Epidermal melanocyte (primary cell): ENCODE data around the gene KDM6B.
"Not testable (repeated sequence)": the region's sequence is repeated elsewhere in the genome, so short reads cannot be mapped to it uniquely, and the experiment has no call there.

Experiments used
- DNase-seq: peaks from one replicate; pipeline ENCODE4 v3.0.0; 2011; ENCODE audit warnings: low spot score; ENCODE audit not compliant: insufficient read length

KDM6B gene

DNA sequence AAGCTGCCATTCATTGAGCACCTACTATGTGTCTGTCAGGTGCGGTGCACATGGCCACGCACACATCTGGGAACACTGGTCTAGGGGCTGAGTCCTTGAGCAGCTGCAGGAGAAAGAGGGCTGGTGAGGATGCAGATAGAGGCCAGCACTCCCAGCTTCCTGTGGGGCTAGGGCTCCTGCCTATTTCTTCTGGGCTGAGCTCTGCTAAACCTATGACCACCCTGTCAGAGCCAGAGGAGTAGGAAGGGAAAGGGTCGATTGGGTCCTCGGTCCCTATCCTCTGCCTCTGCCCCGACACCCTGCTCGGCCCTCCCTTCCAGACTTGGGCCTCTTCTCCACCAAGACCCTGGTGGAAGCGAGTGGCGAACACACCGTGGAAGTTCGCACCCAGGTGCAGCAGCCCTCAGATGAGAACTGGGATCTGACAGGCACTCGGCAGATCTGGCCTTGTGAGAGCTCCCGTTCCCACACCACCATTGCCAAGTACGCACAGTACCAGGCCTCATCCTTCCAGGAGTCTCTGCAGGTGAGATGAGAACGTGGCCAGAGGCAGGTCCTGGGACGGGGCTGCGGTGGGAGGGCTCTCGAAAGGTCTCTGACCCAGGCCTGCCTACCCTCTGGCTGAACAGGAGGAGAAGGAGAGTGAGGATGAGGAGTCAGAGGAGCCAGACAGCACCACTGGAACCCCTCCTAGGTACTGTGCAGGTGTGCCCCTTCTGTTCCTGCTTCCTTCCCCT, 16.9 kb downstream of the KDM6B start:
- DNase-seq, result no peak

DNA sequence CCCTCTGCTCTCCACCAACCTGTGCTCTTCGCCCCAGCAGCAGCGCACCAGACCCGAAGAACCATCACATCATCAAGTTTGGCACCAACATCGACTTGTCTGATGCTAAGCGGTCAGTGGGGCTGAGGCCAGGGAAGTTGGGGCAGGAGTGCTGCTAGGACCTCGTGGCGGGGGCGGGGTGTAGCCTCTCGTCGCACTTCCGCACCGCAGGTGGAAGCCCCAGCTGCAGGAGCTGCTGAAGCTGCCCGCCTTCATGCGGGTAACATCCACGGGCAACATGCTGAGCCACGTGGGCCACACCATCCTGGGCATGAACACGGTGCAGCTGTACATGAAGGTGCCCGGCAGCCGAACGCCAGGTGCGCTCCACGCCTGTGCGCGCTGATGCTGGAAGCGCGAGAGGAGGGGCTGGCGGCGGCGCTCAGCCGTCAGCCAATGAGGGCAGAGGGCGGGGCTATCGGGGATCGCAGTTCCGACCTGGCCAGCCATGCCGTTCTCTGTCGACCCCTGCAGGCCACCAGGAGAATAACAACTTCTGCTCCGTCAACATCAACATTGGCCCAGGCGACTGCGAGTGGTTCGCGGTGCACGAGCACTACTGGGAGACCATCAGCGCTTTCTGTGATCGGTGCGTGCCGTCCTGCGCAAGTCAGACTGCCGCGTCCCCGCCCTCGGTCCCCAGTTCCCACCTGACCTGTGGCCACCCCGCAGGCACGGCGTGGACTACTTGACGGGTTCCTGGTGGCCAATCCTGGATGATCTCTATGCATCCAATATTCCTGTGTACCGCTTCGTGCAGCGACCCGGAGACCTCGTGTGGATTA, 17.6 kb downstream of the KDM6B start:
- peak; percentile 81 for DNase-seq

DNA sequence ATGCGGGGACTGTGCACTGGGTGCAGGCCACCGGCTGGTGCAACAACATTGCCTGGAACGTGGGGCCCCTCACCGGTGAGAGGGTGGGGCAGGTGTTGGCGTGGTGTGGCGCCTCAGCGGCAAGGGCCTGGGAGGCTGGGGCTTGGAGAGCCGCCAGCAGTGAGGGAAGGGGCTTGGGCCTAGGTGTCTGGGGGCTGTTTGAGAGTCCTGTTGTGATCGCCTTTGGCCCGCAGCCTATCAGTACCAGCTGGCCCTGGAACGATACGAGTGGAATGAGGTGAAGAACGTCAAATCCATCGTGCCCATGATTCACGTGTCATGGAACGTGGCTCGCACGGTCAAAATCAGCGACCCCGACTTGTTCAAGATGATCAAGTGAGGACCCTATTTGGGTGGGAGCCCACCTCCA, 18.2 kb downstream of the KDM6B start:
- no peak for DNase-seq

DNA sequence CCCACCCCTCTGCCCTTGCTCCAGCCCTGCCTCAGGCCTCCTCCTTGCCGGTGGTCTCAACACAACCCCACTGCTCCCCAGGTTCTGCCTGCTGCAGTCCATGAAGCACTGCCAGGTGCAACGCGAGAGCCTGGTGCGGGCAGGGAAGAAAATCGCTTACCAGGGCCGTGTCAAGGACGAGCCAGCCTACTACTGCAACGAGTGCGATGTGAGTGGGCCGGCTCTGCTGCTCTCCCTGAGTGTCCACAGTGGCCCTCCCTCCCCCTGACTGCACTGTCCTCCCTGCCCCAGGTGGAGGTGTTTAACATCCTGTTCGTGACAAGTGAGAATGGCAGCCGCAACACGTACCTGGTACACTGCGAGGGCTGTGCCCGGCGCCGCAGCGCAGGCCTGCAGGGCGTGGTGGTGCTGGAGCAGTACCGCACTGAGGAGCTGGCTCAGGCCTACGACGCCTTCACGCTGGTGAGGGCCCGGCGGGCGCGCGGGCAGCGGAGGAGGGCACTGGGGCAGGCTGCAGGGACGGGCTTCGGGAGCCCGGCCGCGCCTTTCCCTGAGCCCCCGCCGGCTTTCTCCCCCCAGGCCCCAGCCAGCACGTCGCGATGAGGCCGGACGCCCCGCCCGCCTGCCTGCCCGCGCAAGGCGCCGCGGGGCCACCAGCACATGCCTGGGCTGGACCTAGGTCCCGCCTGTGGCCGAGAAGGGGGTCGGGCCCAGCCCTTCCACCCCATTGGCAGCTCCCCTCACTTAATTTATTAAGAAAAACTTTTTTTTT, 19.1 kb downstream of the KDM6B start:
- no peak for DNase-seq

DNA sequence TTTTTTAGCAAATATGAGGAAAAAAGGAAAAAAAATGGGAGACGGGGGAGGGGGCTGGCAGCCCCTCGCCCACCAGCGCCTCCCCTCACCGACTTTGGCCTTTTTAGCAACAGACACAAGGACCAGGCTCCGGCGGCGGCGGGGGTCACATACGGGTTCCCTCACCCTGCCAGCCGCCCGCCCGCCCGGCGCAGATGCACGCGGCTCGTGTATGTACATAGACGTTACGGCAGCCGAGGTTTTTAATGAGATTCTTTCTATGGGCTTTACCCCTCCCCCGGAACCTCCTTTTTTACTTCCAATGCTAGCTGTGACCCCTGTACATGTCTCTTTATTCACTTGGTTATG, 19.6 kb downstream of the KDM6B start:
- no peak for DNase-seq

DNA sequence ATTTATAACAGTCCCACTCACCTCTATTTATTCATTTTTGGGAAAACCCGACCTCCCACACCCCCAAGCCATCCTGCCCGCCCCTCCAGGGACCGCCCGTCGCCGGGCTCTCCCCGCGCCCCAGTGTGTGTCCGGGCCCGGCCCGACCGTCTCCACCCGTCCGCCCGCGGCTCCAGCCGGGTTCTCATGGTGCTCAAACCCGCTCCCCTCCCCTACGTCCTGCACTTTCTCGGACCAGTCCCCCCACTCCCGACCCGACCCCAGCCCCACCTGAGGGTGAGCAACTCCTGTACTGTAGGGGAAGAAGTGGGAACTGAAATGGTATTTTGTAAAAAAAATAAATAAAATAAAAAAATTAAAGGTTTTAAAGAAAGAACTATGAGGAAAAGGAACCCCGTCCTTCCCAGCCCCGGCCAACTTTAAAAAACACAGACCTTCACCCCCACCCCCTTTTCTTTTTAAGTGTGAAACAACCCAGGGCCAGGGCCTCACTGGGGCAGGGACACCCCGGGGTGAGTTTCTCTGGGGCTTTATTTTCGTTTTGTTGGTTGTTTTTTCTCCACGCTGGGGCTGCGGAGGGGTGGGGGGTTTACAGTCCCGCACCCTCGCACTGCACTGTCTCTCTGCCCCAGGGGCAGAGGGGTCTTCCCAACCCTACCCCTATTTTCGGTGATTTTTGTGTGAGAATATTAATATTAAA, 20.2 kb downstream of the KDM6B start:
- no peak for DNase-seq

DNA sequence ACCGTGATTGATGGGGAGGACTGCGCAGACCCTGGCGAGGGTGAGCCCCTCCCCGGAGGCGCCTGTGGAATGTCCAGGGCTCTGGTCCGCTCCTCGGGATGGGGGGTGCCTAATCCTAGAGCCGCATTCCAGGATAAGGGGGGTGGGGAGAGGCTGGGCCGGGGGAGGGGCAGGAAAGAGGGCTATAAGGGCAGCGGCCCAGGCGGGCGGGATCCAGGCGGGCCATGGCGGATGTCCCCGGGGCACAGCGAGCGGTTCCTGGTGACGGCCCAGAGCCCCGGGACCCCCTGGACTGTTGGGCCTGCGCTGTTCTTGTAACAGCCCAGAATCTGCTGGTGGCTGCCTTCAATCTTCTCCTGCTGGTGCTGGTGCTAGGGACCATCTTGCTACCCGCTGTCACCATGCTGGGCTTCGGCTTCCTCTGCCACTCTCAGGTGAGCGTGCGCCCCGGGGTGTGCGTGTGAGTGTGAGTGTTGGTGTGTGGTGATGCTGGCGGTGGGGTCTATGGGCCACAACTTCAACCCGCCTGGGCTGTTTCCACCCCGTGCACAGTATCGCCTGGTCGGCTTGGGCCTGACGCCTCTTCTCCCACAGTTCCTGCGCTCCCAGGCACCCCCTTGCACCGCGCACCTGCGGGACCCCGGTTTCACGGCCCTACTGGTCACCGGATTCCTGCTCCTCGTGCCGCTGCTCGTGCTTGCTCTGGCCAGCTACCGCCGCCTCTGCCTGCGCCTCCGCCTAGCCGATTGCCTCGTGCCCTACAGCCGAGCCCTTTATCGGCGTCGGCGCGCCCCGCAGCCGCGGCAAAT, 21.0 kb downstream of the KDM6B start, which contains the start of gene TMEM88:
Gene TMEM88 (plus strand): TSS at position 216 of the 809 bp plus-strand sequence. CDS start 9 bp downstream, at position 225.
- DNase-seq, result no peak

DNA sequence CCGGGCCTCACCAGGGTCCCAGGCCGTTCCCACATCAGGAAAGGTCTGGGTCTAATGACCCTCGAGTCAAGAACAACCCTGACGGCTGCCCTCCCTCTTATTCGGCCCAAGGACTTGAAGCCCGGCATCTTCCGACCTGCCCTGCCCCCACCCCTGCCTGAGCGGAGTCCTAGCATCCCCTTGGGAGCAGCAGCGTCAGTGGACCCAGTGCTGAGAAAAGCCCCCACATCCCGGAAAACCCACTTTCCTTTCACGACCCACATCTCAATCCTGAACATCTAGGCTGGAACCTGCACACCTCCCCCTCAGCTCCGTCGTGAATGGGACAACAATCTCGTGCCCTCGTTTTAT, 21.6 kb downstream of the KDM6B start:
- no peak for DNase-seq

DNA sequence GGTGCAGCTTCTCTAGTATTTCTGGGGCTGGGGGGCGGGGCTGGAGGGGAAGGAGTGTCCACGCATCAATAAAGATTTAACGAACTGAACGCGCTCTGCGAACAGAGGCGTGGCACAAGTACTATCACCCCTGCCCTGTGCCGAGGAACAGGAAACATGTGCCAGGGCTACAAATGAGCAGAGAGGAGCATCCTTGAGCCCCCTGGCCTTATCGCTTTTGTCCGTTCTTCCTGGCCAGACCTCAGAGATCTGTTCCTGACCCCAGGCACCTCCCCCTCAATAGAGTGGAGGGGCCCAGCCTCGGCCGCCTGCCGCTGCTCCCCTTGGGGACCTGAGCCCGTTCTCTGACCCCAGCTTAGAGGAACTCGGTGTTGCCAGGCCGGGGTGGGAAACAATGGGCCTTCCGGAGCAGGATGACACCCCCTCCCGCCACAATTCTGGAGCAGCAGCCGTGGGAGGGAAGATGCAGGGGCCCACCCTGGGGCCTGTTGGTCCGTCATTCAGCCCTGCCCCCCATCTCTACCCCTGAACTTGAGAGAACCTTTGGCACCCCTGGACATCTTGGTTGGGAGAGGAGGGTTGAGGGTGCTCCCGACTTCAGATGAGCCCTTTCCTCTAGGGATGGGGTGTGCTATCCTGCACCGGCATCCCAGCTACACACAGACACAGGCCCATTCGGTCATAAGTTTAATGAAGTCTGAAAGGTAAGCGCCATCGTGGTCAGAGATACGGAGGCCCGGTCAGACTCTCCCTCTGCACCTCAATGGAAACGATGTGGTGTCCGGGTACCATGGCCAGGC, 22.2 kb downstream of the KDM6B start:
- no peak for DNase-seq

DNA sequence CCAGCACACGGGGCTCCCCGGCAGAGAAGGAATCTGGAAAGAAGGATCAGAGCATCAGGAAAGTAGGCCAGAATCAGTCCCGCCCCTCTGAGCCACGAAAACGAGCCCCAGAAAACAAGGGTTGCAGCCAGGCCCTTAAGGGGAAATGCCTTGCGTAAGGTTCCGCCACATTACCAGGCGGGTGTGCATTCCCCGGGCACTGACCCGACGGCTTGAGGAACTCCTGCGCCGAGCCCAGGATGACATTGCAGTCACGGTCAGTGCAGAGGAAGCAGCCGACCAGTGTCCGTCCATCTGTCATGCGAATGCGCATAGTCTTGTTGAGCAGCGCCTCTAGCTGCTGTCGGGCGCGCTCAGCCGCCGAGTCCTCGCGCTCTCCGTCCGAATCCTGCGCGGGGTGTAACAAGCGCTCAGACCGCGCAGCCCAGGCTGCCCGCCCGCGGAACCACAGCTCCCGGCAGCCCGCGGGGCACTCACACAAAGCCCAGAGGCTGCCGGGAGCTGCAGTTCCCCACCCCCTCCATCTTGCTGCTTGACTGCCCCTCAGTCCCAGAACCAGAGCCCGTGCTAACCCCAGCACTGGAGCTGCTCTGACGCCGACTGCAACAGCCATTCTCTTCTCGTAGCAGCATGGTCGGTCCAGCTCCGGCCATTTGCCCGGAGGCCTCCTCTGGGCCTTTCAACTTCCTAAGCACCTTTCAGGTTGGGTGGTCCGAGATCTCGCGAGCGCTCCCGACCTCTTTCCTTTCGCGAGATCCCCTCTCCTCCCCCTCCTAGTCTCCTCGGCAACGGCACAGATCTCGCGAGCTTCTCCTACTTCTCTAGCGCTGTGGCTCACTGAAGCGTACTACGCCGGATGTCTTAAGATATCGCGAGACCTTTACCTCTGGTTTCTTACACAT, 23.0 kb downstream of the KDM6B start, which contains the start of gene NAA38:
Gene NAA38 (minus strand): TSS at position 749 of the 902 bp plus-strand sequence. CDS start 96 bp downstream, at position 653.
- peak; percentile 98 for DNase-seq

DNA sequence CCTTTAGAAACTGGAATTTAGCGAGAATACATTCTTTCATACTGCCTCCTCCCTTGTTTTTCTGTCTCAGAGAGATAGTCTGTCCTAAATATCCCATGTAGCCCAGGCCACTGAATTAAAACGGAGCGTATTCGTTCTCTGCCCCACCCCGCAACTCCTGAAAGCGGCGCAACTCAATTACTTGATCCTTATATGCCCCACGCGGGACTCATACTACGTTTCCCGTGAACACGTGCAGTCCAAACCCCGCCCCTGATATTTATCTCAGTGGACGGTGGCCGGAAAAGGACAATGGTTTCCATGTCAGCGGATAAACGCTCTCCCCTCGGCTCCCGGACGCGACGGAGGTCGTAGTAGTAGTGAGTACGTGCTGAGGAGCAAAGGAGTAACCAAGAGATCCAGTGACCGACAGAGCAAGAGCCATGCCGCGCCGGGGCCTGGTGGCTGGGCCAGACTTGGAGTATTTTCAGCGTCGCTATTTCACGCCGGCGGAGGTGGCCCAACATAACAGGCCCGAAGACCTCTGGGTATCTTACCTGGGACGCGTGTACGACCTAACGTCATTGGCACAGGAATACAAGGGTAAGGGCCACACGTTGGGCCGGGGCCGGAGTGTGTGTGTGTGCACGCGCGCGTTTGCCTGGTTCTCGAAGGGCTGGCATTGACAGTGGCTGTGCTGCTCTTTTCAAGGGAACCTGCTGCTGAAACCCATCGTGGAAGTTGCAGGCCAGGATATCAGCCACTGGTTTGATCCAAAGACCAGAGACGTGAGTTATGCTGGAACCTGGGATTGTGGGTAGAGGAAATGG, 23.9 kb downstream of the KDM6B start, which contains the start of gene CYB5D1:
Gene CYB5D1 (plus strand): TSS at position 291 of the 809 bp plus-strand sequence. CDS start 132 bp downstream, at position 423.
- DNase-seq, result peak; percentile 79

DNA sequence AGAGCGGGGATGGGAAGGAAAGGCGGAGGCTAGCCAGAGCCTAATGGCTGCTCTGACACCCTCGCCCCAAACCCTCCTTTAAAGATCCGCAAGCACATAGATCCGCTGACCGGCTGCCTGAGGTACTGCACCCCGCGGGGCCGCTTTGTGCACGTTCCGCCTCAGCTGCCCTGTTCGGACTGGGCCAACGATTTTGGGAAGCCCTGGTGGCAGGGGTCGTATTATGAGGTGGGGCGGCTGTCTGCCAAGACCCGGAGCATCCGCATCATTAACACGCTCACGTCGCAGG, 24.4 kb downstream of the KDM6B start:
- DNase-seq, result no peak

DNA sequence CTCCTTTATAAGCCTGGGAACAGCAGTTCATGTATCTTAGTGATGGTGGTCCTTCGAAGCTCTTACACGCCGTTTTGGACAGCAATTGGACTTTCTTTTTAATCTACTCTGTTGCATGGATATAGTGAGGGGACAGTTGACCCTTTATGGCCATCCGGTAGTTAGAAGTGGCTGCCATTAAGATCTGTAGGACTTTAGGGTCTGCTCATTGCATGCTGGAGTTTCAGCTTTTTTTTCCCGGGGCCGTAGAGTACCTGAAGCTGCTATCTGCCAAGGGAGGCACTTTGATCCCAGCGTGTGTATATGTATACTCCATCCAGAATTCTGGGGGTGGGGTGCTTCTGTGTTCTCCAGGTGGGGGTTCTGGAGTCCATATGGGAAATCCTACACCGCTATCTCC, 25.0 kb downstream of the KDM6B start:
- no peak for DNase-seq

DNA sequence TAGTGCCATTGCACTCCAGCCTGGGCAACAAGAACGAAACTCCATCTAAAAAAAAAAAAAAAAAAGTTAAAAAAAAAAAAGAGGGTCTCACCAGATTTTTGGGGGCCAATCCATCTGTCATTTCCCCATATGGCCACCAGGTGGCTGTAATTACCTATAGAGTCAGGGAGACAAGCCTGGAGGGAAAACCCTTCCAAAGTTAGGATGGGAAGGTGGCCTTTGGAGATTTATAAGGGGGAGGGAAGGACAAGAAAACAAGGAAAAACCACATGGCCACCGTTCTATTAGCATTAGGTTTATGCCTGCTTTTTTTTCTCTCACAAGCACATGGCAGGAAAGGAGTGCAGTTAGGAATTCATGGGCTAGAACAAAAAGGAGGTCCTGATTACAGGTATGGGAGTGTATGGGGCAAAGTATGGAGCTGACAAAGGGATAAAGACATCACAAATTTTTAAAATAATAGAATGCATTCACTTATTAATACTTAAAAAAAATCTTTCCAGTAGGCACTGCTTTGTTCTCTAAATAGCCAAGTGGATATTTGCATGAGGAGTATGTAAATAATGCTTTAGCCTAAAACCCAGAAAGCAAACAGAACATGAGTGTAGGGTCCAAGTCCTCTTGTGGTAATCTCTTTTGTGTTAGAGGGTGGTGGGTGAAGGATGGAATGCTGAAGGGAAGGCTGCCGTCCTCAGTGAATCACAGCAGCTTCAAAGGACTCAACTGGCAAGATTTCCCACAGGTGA, 28.8 kb downstream of the KDM6B start:
- DNase-seq, result no peak

DNA sequence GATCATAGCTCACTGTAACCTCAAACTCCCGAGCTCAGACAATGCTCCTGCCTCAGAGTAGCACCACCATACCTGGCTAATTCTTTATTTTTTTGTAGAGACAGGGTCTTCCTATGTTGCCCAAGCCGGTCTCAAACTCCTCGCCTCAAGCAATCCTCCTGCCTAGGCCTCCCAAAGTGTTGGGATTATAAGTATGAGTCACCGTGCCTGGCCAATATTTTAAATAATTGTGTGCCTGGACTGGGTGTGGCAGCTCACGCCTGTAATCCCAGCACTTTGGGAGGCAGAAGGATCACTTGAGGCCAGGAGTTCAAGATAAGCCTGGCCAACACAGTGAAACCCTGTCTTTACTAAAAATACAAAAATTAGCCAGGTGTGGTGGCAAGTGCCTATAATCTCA, 30.4 kb downstream of the KDM6B start:
- DNase-seq, result not testable (repeated sequence)

DNA sequence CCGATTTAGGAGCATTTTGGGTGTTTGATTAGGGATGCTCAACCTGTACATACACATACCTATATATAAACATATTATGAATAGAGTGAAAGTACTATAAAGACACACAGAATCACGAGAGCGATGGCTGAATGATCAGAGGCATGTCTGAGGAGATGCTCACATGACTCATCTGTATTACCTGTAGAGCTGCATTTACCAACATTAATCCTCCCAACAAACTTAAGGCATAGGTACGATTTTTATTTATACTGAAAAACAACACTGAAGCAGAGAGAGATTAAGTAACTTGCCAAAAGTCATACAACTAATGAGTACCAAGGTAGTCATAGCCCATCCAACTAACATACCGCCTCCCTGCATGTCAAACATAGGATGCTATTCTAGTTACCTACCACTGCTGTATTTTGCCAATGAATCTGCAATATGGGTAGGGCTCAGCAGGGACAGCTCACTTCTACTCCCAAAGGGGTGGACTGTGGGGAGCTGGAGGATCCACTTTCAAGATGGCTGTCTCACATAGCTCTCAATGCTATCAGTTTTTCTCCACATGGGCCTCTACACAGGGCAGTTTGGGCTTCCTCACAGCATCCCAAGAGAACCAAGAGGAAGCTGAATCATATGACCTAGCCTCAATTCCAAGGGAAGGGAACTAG, 31.1 kb downstream of the KDM6B start:
- DNase-seq, result no peak

DNA sequence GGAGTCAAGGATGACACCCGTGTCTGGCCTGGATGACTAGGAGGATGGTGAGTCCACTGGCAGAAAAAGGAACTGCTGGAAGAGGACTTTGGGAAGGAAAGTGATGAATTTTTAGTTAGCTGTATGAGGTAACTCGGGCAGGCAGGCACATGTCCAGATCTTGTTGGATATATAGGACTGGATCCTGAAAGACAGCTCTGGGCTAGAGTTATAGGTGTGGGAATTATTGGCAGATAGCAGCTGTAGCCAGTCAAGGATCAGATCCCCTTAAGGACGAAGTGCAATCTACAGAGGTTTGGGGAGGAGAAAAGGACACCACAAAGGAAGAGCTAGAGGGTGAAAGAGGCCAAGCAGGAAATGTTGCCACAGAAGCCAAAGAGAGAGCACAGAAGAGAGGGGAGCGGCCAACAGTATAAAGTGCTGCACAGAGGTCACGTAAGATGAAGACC, 33.9 kb downstream of the KDM6B start:
- no peak for DNase-seq
